Erythroblast (primary cell): Measurements from ENCODE around the gene TOP3B.

Source experiments
- GATA1 ChIP-seq: IDR thresholded peaks from 2 replicates; pipeline ENCODE4 v1.6.1; 2011; ENCODE audit warnings: low read depth, mild to moderate bottlenecking, control low read depth, low read length, moderate library complexity
- POLR2A ChIP-seq: IDR thresholded peaks from 2 replicates; pipeline ENCODE4 v1.6.1; 2011; ENCODE audit warnings: mild to moderate bottlenecking, low read length

DNA sequence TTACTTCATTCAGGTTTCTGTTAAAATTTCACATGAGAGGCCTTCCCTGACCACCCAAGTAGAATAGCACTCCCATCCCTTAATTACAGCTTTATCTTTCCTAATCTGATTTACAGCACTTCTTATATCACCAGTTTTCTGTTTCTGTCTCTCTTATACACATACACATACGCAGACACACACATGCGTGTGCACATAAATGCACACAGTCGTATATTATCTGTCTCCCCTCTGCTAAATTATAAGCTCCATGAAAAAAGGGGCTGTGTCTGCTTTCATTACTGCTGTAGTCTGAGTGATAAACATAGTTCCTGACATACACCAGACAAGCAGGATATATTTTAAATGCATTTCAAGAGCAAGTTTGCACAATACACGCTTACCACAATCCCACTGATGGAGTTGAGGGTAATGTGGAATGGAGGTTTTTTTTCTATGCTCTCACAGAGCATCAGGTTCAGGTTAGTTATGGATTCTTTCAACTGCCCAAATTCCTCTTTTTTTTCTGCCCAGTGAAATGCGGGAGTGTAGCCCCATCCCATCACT is 13.7 kb upstream of the TOP3B start:
- no peak for TF ChIP-seq POLR2A
- TF ChIP-seq GATA1 = no peak
